ENCODE data around the gene YES1. TPM values are rescaled to one million over a fixed set of nuclear protein-coding genes. Genes with fewer than 3 reads are reported as not detected.

Gene YES1
- total RNA-seq, 4 donors from 2014 or later = 46.2 to 119 (median 83.0) TPM

DNA sequence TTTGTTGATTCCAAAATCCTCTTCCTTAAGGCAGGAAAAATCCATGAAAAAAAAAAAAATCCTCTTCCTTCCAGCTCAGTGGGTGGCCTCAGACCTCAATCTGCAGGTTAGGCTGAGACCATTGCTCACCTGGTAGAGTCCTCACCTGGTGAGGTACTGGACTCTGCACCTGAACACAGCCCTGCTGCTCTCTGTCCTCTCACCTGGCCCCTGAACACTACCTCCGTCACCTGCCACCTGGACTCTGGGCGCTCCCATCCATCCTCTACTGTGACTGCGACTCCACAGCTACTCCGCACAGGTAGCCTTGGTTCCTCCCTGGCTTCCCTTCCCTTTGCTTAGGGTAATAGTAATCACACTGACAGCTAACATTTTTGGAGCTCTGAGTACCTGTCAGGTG lies 132.5 kb downstream of the YES1 start:
- no peak for DNase-seq
- H3K27me3 ChIP-seq = no peaks in the 10 kb centered on the region
- peaks cover 0 to 63% (median 0%) of the 10 kb centered on the region in 3 donors for H3K36me3 ChIP-seq
- H3K4me3 ChIP-seq = no peak overlapping the region
- TF ChIP-seq POLR2A (IDR thresholded peaks at IDR 0.05) = no peak
- TF ChIP-seq, protein P1, sequence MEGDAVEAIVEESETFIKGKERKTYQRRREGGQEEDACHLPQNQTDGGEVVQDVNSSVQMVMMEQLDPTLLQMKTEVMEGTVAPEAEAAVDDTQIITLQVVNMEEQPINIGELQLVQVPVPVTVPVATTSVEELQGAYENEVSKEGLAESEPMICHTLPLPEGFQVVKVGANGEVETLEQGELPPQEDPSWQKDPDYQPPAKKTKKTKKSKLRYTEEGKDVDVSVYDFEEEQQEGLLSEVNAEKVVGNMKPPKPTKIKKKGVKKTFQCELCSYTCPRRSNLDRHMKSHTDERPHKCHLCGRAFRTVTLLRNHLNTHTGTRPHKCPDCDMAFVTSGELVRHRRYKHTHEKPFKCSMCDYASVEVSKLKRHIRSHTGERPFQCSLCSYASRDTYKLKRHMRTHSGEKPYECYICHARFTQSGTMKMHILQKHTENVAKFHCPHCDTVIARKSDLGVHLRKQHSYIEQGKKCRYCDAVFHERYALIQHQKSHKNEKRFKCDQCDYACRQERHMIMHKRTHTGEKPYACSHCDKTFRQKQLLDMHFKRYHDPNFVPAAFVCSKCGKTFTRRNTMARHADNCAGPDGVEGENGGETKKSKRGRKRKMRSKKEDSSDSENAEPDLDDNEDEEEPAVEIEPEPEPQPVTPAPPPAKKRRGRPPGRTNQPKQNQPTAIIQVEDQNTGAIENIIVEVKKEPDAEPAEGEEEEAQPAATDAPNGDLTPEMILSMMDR (IDR thresholded peaks at IDR 0.05) = no peak
- no peaks in the 10 kb centered on the region for H3K9me3 ChIP-seq
- H3K27ac ChIP-seq = no peak overlapping the region
- H3K4me1 ChIP-seq = no peaks in the 10 kb centered on the region

DNA sequence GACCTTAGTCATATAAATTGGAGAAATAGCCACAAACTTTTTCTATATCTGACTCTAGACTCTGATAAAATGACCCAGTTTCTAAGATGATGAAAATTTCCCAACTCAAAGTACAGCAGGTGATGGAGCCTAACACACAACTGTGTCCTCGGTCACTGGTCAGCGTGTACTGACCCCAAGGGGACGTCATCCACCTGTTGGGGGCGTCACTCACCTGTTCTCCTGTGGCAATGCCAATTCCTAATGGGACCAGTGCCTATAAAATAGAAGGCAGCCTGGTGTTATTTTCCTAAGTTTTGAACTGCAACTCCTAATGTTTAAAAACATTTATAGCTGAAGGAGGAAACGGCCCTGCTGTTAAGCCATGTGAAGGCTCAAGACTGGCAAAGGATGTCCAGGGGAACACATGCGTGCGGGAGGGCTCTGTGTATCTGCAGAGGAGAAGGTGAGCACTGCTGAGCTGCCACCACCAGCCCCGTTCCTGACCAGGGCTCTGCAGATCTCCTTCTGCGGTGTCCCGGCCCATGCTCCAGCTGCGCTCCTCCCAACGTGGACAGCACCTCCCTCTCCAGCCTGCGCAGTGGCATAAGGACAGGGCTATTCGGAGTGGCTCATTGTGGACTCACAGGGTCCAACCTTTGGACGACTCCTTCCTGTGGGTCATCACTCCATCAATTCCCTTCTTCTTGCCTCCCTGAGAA lies 133.4 kb downstream of the YES1 start:
- Histone ChIP-seq H3K27me3 (no peaks in the 10 kb centered on the region), H3K36me3 (peaks cover 0 to 72% (median 0%) of the 10 kb centered on the region in 3 donors), H3K9me3 (no peaks in the 10 kb centered on the region), H3K4me3 (no peak overlapping the region), H3K27ac (no peak overlapping the region), H3K4me1 (no peaks in the 10 kb centered on the region)
- no peak for TF ChIP-seq POLR2A (IDR thresholded peaks at IDR 0.05)
- TF ChIP-seq, protein P1 (IDR thresholded peaks at IDR 0.05) = no peak
- no peak for DNase-seq

DNA sequence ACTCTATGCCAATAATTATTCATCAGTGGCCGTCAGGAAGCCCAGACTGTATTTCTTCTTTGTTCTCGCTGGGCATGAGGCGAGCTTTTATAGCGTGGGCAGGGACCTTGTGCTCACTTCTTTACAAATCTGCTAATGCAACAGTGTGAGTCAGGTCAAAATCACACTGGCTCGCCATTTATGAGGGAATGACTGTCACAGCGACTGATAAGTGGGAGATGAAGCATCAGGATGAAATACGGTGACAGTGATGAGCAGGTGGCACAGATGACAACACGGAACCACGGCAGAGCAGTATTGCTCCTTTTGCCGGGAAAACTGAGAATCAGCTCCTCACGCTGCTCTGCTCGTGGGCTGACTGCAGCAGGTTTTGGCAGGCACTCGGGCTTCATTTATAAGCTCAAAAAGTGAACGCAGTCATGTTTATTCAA lies 134.1 kb downstream of the YES1 start:
- TF ChIP-seq POLR2A (IDR thresholded peaks at IDR 0.05) = no peak
- TF ChIP-seq, protein P1 (IDR thresholded peaks at IDR 0.05) = no peak
- Histone ChIP-seq H3K36me3 (peaks cover 0 to 73% (median 4%) of the 10 kb centered on the region in 3 donors), H3K9me3 (no peaks in the 10 kb centered on the region), H3K27me3 (no peaks in the 10 kb centered on the region), H3K27ac (no peak overlapping the region), H3K4me1 (no peaks in the 10 kb centered on the region), H3K4me3 (no peak overlapping the region)
- no peak for DNase-seq

DNA sequence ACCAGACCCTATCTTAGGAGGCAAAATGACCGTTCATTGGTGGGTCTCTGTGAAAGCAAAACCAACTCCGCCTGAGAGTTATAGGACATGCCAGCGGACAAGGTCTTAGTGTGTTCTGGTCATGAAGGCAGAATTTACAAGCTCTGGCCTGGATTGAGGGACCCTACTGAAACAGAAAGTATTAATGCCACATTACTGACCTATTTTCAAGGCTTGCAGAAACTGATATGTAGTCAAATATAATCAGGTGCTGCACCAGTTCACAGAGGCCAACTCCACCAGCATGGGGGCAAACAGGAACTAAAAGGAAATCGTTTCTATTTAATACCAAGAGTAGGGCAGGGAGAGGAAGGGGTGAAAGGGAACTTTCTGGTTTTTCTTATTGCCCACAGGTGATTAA lies 134.9 kb downstream of the YES1 start:
- no peak for DNase-seq
- H3K36me3 ChIP-seq = peaks cover 0 to 75% (median 5%) of the 10 kb centered on the region in 3 donors
- TF ChIP-seq POLR2A (IDR thresholded peaks at IDR 0.05) = no peak
- TF ChIP-seq, protein P1 (IDR thresholded peaks at IDR 0.05) = no peak

DNA sequence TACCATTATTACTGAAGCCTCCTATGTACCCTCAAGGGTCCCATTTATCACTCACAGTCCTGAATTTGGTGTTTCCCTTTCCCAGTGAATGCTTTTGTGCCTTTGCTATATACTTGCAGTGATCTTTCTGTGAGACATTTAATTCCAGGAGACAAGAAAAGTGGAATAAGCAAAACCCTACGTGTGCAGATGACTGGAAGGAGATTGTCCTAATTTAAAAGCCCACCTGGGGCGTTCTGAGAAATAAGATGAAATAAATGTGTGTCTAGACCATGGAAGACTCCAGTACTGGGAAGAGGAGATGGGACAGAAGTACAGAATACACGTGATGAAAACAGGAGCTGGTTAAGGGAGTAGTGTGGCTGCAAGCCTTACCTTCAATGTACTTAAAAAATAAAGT lies 135.3 kb downstream of the YES1 start:
- no peak overlapping the region for H3K27ac ChIP-seq
- H3K27me3 ChIP-seq = no peaks in the 10 kb centered on the region
- H3K4me1 ChIP-seq = no peaks in the 10 kb centered on the region
- DNase-seq = no peak
- no peak overlapping the region for H3K4me3 ChIP-seq
- H3K9me3 ChIP-seq = no peaks in the 10 kb centered on the region
- peaks cover 0 to 72% (median 5%) of the 10 kb centered on the region in 3 donors for H3K36me3 ChIP-seq
- TF ChIP-seq POLR2A (IDR thresholded peaks at IDR 0.05) = no peak
- TF ChIP-seq, protein P1 (IDR thresholded peaks at IDR 0.05) = no peak

More for the DNA sequence above, 134.9 kb downstream of the YES1 start:
- no peaks in the 10 kb centered on the region for H3K27me3 ChIP-seq
- H3K27ac ChIP-seq = no peak overlapping the region
- no peaks in the 10 kb centered on the region for H3K4me1 ChIP-seq
- no peaks in the 10 kb centered on the region for H3K9me3 ChIP-seq
- H3K4me3 ChIP-seq = no peak overlapping the region

Data from Peyer's patch (tissue), 4 donors.